Measurements from ENCODE around the gene TMEM100. TPM values are rescaled to one million over a fixed set of nuclear protein-coding genes. Genes with fewer than 3 reads are reported as not detected.

The TMEM100 gene
- total and polyA plus RNA-seq, 2 of the 8 experiments (the other 6 are each of a cell fraction or from before 2014, with no cell fraction given), result 0.36 to 0.48 TPM

- TF ChIP-seq RNF2 (IDR thresholded peaks at IDR 0.05; ENCODE audit: borderline replicate concordance, low read depth, low read length, missing control alignments, poor library complexity, severe bottlenecking) (no peak), YY1 (IDR thresholded peaks at IDR 0.05; ENCODE audit: low read depth, low read length) (no peak), SIN3A (conservative IDR thresholded peaks at IDR 0.05 in 1 of 2, IDR thresholded peaks at IDR 0.05 in 1 of 2; ENCODE audit: low read depth in 1 of 2, low read length in 2 of 2) (no peak), ZNF274 (IDR thresholded peaks at IDR 0.05; ENCODE audit: borderline replicate concordance, extremely low read depth, low read length) (no peak), TAF7 (optimal IDR thresholded peaks at IDR 0.05; ENCODE audit: borderline replicate concordance, low read depth, low read length) (no peak), SP2 (IDR thresholded peaks at IDR 0.05; ENCODE audit: low read length) (no peak)
These were observed 38.1 kb upstream of the TMEM100 start (continued) for GRCh38 chr17:55760643-55761355.

Measured in H1 (cell line).